Fibroblast of lung (primary cell): Measurements from ENCODE around the gene FRY.

Experiments
- CTCF ChIP-seq, 2 donors: IDR thresholded peaks in 1 of 2; conservative IDR thresholded peaks in 1 of 2; 1 replicate in 1 of 2; 2 replicates in 1 of 2; pipeline ENCODE4 v1.5.1; 2011 to 2012; ENCODE audit warnings: low read length in 2 of 2, control low read depth in 1 of 2, inconsistent platforms in 1 of 2, low read depth in 1 of 2, mild to moderate bottlenecking in 1 of 2
- EZH2 ChIP-seq: IDR thresholded peaks from 2 replicates; pipeline ENCODE4 v1.5.1; 2012; ENCODE audit warnings: low read length, control low read depth, mild to moderate bottlenecking; ENCODE audit errors: missing control alignments

GRCh38 chr13:32113532-32113931 lies 82.0 kb downstream of the FRY start:
- TF ChIP-seq CTCF (conservative IDR thresholded peaks at IDR 0.05 in 1 of 2, IDR thresholded peaks at IDR 0.05 in 1 of 2; ENCODE audit: low read depth in 1 of 2, low read length in 2 of 2) = no peak
- TF ChIP-seq EZH2 = no peak
